Nephron (organoid): ENCODE data around the gene RAB6B.

ENCODE experiments used
- H3K27ac Mint-ChIP-seq, 3 experiments: 2 replicates each; pipeline ENCODE4 v1.8.0; 2020; ENCODE audit warnings: mixed read lengths in 3 of 3, mild to moderate bottlenecking in 2 of 3, moderate library complexity in 1 of 3
- H3K27me3 Mint-ChIP-seq: 2 replicates; pipeline ENCODE4 v1.8.0; 2021; ENCODE audit warnings: low read depth, mild to moderate bottlenecking, moderate library complexity, mixed read lengths
- H3K36me3 Mint-ChIP-seq: 2 replicates; pipeline ENCODE4 v1.8.0; 2020; ENCODE audit warnings: low read depth, mixed read lengths
- H3K4me1 Mint-ChIP-seq: 2 replicates; pipeline ENCODE4 v1.8.0; 2020; ENCODE audit warnings: mixed read lengths
- H3K4me3 Mint-ChIP-seq, 3 experiments: 2 replicates each; pipeline ENCODE4 v1.8.0; 2020; ENCODE audit warnings: mild to moderate bottlenecking in 3 of 3, mixed read lengths in 3 of 3, moderate library complexity in 2 of 3
- H3K9me3 Mint-ChIP-seq: 2 replicates; pipeline ENCODE4 v1.8.0; 2020; ENCODE audit warnings: mixed read lengths
- CTCF ChIP-seq, 3 experiments: fragments of 200-600 bp; sonication (generic); IDR thresholded peaks; one replicate each; pipeline ENCODE4 v1.5.0; 2021; ENCODE audit warnings: antibody characterized with exemption in 3 of 3; ENCODE audit not compliant: unreplicated experiment in 3 of 3

RAB6B gene

GRCh38 chr3:133779626-133780203 is 116.0 kb downstream of the RAB6B start:
- Mint-ChIP-seq H3K27ac (no peak overlapping the region), H3K36me3 (no peaks in the 10 kb centered on the region), H3K4me3 (no peak overlapping the region), H3K4me1 (no peaks in the 10 kb centered on the region), H3K27me3 (peaks cover 15% of the 10 kb centered on the region), H3K9me3 (peaks cover 3% of the 10 kb centered on the region)
- TF ChIP-seq CTCF (IDR thresholded peaks at IDR 0.05; ENCODE audit: unreplicated experiment in 3 of 3): no peak

DNA sequence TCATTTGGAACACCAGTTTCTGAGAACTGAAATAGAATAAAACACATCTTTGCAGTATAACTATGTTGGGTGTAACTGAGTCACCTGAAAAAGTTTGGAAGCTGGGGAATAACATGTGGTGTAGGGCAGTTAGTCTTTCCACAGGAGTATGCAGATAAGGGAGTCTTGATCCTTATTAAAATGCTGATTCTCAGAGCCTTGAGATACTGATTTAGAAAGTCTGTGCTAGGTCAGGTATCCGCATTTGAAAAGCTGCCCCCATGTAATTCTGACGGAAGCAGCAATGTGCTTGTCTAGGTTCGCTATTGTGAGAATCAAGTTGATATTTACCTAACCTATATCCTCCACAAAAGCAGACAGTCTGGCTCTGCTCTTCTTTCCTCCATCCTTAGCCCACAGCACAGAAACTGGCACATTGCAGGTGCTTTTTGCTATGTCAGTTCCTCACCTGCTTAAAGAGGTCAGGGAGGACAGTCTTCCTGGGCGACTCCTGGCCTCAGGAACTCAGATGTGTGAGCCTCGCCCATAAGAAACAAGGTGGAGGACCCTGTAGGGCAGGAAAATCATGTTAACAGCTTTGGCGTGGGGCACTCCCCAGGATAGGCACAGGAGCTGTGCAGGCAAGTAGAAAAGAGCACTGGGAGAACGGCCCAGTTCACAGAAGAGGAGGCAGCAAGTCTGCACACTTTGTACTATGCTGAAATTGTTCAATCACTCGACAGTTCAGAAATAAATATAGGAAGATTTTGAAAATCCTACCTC is 117.7 kb downstream of the RAB6B start:
- no peaks in the 10 kb centered on the region for H3K9me3 Mint-ChIP-seq
- no peak overlapping the region for H3K4me3 Mint-ChIP-seq
- no peaks in the 10 kb centered on the region for H3K4me1 Mint-ChIP-seq
- TF ChIP-seq CTCF (IDR thresholded peaks at IDR 0.05; ENCODE audit: unreplicated experiment in 3 of 3): no peak
- no peak overlapping the region for H3K27ac Mint-ChIP-seq
- peaks cover 15% of the 10 kb centered on the region for H3K27me3 Mint-ChIP-seq
- H3K36me3 Mint-ChIP-seq: no peaks in the 10 kb centered on the region

- no peak for TF ChIP-seq CTCF (IDR thresholded peaks at IDR 0.05; ENCODE audit: unreplicated experiment in 3 of 3)
- no peak overlapping the region for H3K27ac Mint-ChIP-seq
- no peaks in the 10 kb centered on the region for H3K36me3 Mint-ChIP-seq
- H3K4me1 Mint-ChIP-seq: no peaks in the 10 kb centered on the region
- peaks cover 15% of the 10 kb centered on the region for H3K27me3 Mint-ChIP-seq
- H3K4me3 Mint-ChIP-seq: no peak overlapping the region
- H3K9me3 Mint-ChIP-seq: no peaks in the 10 kb centered on the region
Measured at GRCh38 chr3:133776794-133777438, 118.8 kb downstream of the RAB6B start.

DNA sequence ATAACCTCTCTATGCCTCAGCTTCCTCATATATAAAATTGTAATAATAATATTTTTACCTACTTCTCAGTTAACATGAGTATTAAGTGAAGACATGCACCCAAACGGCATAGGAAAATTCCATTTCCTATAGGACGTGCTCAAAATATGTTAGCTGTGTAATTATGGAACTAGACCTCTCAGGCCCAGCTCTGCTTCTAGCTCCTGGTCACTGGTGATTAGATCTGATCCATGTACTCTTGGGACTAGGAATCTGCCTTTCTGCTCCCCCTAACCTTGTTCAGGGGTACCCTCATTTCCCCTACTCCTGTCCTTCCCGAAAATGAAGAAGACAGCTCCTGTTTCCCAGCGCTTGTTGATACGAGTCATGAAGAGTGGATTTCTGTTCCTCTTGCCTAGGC is 119.8 kb downstream of the RAB6B start:
- Mint-ChIP-seq H3K27ac (no peak overlapping the region), H3K27me3 (peaks cover 15% of the 10 kb centered on the region), H3K4me1 (no peaks in the 10 kb centered on the region), H3K4me3 (no peak overlapping the region), H3K36me3 (no peaks in the 10 kb centered on the region), H3K9me3 (no peaks in the 10 kb centered on the region)
- TF ChIP-seq CTCF (IDR thresholded peaks at IDR 0.05; ENCODE audit: unreplicated experiment in 3 of 3): no peak

DNA sequence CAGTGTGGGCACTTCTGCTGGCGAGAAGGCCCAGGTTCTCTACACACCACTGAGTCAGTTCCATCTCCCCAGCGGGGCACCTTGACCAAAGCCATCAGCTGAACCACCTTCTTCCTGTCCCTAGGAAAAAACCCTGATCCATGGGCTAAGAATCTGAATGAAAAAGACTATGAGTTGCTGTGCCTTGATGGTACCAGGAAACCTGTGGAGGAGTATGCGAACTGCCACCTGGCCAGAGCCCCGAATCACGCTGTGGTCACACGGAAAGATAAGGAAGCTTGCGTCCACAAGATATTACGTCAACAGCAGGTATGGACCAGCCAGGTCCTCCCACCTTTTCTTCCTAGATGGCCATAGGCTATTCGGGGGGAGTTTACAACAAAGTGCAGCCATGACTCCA is 120.4 kb downstream of the RAB6B start:
- TF ChIP-seq CTCF (IDR thresholded peaks at IDR 0.05; ENCODE audit: unreplicated experiment in 3 of 3): no peak
- no peaks in the 10 kb centered on the region for H3K9me3 Mint-ChIP-seq
- H3K27ac Mint-ChIP-seq: no peak overlapping the region
- no peaks in the 10 kb centered on the region for H3K36me3 Mint-ChIP-seq
- H3K4me3 Mint-ChIP-seq: no peak overlapping the region
- H3K27me3 Mint-ChIP-seq: peaks cover 15% of the 10 kb centered on the region
- H3K4me1 Mint-ChIP-seq: no peaks in the 10 kb centered on the region
